ENCODE results near the gene DBP.

Gene DBP

GRCh38 chr19:48678201-48678600 lies 41.0 kb upstream of the DBP start:
- Histone ChIP-seq H3K18ac (ENCODE audit: low read length) (no peak overlapping the region), H3K4me2 (ENCODE audit: low read length) (no peak overlapping the region), H3K4ac (ENCODE audit: low read depth, low read length) (no peak overlapping the region), H2BK12ac (ENCODE audit: low read length) (no peak overlapping the region), H3K79me2 (ENCODE audit: control insufficient read depth, insufficient read depth, low read length, poor library complexity) (no peaks in the 10 kb centered on the region), H2BK120ac (ENCODE audit: insufficient read depth, low read length, poor library complexity) (no peak overlapping the region), H3K4me1 (ENCODE audit: control insufficient read depth in 1 of 2, insufficient read depth in 2 of 2, low read length in 2 of 2) (no peaks in the 10 kb centered on the region), H3K9me3 (ENCODE audit: insufficient read depth, low read depth, low read length) (no peaks in the 10 kb centered on the region), H3K23ac (ENCODE audit: low read length) (no peak overlapping the region), H3K79me1 (ENCODE audit: low read length) (no peaks in the 10 kb centered on the region), H2AFZ (ENCODE audit: insufficient read depth, low read length, poor library complexity) (no peak overlapping the region), H2BK5ac (ENCODE audit: low read depth, low read length, poor library complexity) (no peak overlapping the region), H3K4me3 (ENCODE audit: low read depth, low read length) (no peak overlapping the region), H3K36me3 (ENCODE audit: control insufficient read depth in 1 of 2, insufficient read depth in 2 of 2, low read length in 2 of 2) (no peaks in the 10 kb centered on the region), H4K91ac (ENCODE audit: low read depth, low read length) (no peak overlapping the region), H3K27ac (ENCODE audit: low read depth, low read length) (no peak overlapping the region), H3K9ac (ENCODE audit: low read length) (no peak overlapping the region), H3K27me3 (ENCODE audit: insufficient read depth, low read length) (no peaks in the 10 kb centered on the region), H4K12ac (ENCODE audit: low read depth, low read length) (no peak overlapping the region), H3K14ac (ENCODE audit: low read length) (no peak overlapping the region), H2AK5ac (ENCODE audit: low read length) (no peak overlapping the region), H4K8ac (ENCODE audit: low read depth, low read length) (no peak overlapping the region)
- WGBS (ENCODE audit: extremely low coverage, insufficient coverage, insufficient read length), result no CpG with 5 or more reads among the region's 4 CpGs
- DNase-seq, result no peak

- no peak overlapping the region for H3K14ac ChIP-seq (ENCODE audit: low read length)
- no peak overlapping the region for H3K9ac ChIP-seq (ENCODE audit: low read length)
- no peaks in the 10 kb centered on the region for H3K79me1 ChIP-seq (ENCODE audit: low read length)
- no CpG with 5 or more reads among the region's 13 CpGs for WGBS (ENCODE audit: extremely low coverage, insufficient coverage, insufficient read length)
- no peak overlapping the region for H3K27ac ChIP-seq (ENCODE audit: low read depth, low read length)
- no peak overlapping the region for H2BK120ac ChIP-seq (ENCODE audit: insufficient read depth, low read length, poor library complexity)
- no peak overlapping the region for H3K23ac ChIP-seq (ENCODE audit: low read length)
- no peaks in the 10 kb centered on the region for H3K36me3 ChIP-seq (ENCODE audit: control insufficient read depth in 1 of 2, insufficient read depth in 2 of 2, low read length in 2 of 2)
- no peaks in the 10 kb centered on the region for H3K27me3 ChIP-seq (ENCODE audit: insufficient read depth, low read length)
- H4K8ac ChIP-seq (ENCODE audit: low read depth, low read length), result no peak overlapping the region
- no peak overlapping the region for H4K12ac ChIP-seq (ENCODE audit: low read depth, low read length)
- H2AK5ac ChIP-seq (ENCODE audit: low read length), result no peak overlapping the region
- no peaks in the 10 kb centered on the region for H3K9me3 ChIP-seq (ENCODE audit: insufficient read depth, low read depth, low read length)
- no peaks in the 10 kb centered on the region for H3K79me2 ChIP-seq (ENCODE audit: control insufficient read depth, insufficient read depth, low read length, poor library complexity)
- H3K4ac ChIP-seq (ENCODE audit: low read depth, low read length), result no peak overlapping the region
- H3K4me3 ChIP-seq (ENCODE audit: low read depth, low read length), result no peak overlapping the region
- H3K4me2 ChIP-seq (ENCODE audit: low read length), result no peak overlapping the region
- H2BK12ac ChIP-seq (ENCODE audit: low read length), result no peak overlapping the region
- no peak overlapping the region for H4K91ac ChIP-seq (ENCODE audit: low read depth, low read length)
- no peak overlapping the region for H2BK5ac ChIP-seq (ENCODE audit: low read depth, low read length, poor library complexity)
- H3K4me1 ChIP-seq (ENCODE audit: control insufficient read depth in 1 of 2, insufficient read depth in 2 of 2, low read length in 2 of 2), result no peaks in the 10 kb centered on the region
- no peak overlapping the region for H2AFZ ChIP-seq (ENCODE audit: insufficient read depth, low read length, poor library complexity)
- no peak overlapping the region for H3K18ac ChIP-seq (ENCODE audit: low read length)
- DNase-seq, result peak; percentile 39 to 60
Measured at GRCh38 chr19:48676887-48677286, 39.7 kb upstream of the DBP start.

GRCh38 chr19:48676487-48676886 lies 39.3 kb upstream of the DBP start:
- no peaks in the 10 kb centered on the region for H3K27me3 ChIP-seq (ENCODE audit: insufficient read depth, low read length)
- no peaks in the 10 kb centered on the region for H3K79me1 ChIP-seq (ENCODE audit: low read length)
- no peak overlapping the region for H4K12ac ChIP-seq (ENCODE audit: low read depth, low read length)
- no peaks in the 10 kb centered on the region for H3K4me1 ChIP-seq (ENCODE audit: control insufficient read depth in 1 of 2, insufficient read depth in 2 of 2, low read length in 2 of 2)
- no peak overlapping the region for H3K4me2 ChIP-seq (ENCODE audit: low read length)
- no peak overlapping the region for H4K8ac ChIP-seq (ENCODE audit: low read depth, low read length)
- H2BK120ac ChIP-seq (ENCODE audit: insufficient read depth, low read length, poor library complexity), result no peak overlapping the region
- no peak overlapping the region for H3K4me3 ChIP-seq (ENCODE audit: low read depth, low read length)
- no peaks in the 10 kb centered on the region for H3K9me3 ChIP-seq (ENCODE audit: insufficient read depth, low read depth, low read length)
- H3K9ac ChIP-seq (ENCODE audit: low read length), result no peak overlapping the region
- H2AFZ ChIP-seq (ENCODE audit: insufficient read depth, low read length, poor library complexity), result no peak overlapping the region
- H2AK5ac ChIP-seq (ENCODE audit: low read length), result no peak overlapping the region
- H3K23ac ChIP-seq (ENCODE audit: low read length), result no peak overlapping the region
- no peak overlapping the region for H3K18ac ChIP-seq (ENCODE audit: low read length)
- H3K27ac ChIP-seq (ENCODE audit: low read depth, low read length), result no peak overlapping the region
- H2BK12ac ChIP-seq (ENCODE audit: low read length), result no peak overlapping the region
- H3K4ac ChIP-seq (ENCODE audit: low read depth, low read length), result no peak overlapping the region
- H4K91ac ChIP-seq (ENCODE audit: low read depth, low read length), result no peak overlapping the region
- H3K36me3 ChIP-seq (ENCODE audit: control insufficient read depth in 1 of 2, insufficient read depth in 2 of 2, low read length in 2 of 2), result no peaks in the 10 kb centered on the region
- no peak for DNase-seq
- H3K14ac ChIP-seq (ENCODE audit: low read length), result no peak overlapping the region
- no CpG with 5 or more reads among the region's 17 CpGs for WGBS (ENCODE audit: extremely low coverage, insufficient coverage, insufficient read length)
- H2BK5ac ChIP-seq (ENCODE audit: low read depth, low read length, poor library complexity), result no peak overlapping the region
- H3K79me2 ChIP-seq (ENCODE audit: control insufficient read depth, insufficient read depth, low read length, poor library complexity), result no peaks in the 10 kb centered on the region

GRCh38 chr19:48674921-48675824 lies 38.0 kb upstream of the DBP start:
- H3K9ac ChIP-seq (ENCODE audit: low read length), result no peak overlapping the region
- no peak overlapping the region for H3K4me3 ChIP-seq (ENCODE audit: low read depth, low read length)
- H3K36me3 ChIP-seq (ENCODE audit: control insufficient read depth in 1 of 2, insufficient read depth in 2 of 2, low read length in 2 of 2), result no peaks in the 10 kb centered on the region
- H2BK5ac ChIP-seq (ENCODE audit: low read depth, low read length, poor library complexity), result no peak overlapping the region
- H4K12ac ChIP-seq (ENCODE audit: low read depth, low read length), result no peak overlapping the region
- no peak overlapping the region for H2BK12ac ChIP-seq (ENCODE audit: low read length)
- H3K4ac ChIP-seq (ENCODE audit: low read depth, low read length), result no peak overlapping the region
- no peak overlapping the region for H2AK5ac ChIP-seq (ENCODE audit: low read length)
- H3K4me1 ChIP-seq (ENCODE audit: control insufficient read depth in 1 of 2, insufficient read depth in 2 of 2, low read length in 2 of 2), result no peaks in the 10 kb centered on the region
- no CpG with 5 or more reads among the region's 28 CpGs for WGBS (ENCODE audit: extremely low coverage, insufficient coverage, insufficient read length)
- no peak overlapping the region for H4K91ac ChIP-seq (ENCODE audit: low read depth, low read length)
- H3K4me2 ChIP-seq (ENCODE audit: low read length), result no peak overlapping the region
- H3K14ac ChIP-seq (ENCODE audit: low read length), result no peak overlapping the region
- H2BK120ac ChIP-seq (ENCODE audit: insufficient read depth, low read length, poor library complexity), result no peak overlapping the region
- DNase-seq, result peak; percentile 68 to 90
- H3K79me2 ChIP-seq (ENCODE audit: control insufficient read depth, insufficient read depth, low read length, poor library complexity), result no peaks in the 10 kb centered on the region
- no peak overlapping the region for H4K8ac ChIP-seq (ENCODE audit: low read depth, low read length)
- no peak overlapping the region for H3K27ac ChIP-seq (ENCODE audit: low read depth, low read length)
- peaks cover under 1% of the 10 kb centered on the region for H3K9me3 ChIP-seq (ENCODE audit: insufficient read depth, low read depth, low read length)
- no peaks in the 10 kb centered on the region for H3K79me1 ChIP-seq (ENCODE audit: low read length)
- H2AFZ ChIP-seq (ENCODE audit: insufficient read depth, low read length, poor library complexity), result no peak overlapping the region
- H3K27me3 ChIP-seq (ENCODE audit: insufficient read depth, low read length), result no peaks in the 10 kb centered on the region
- H3K23ac ChIP-seq (ENCODE audit: low read length), result no peak overlapping the region
- no peak overlapping the region for H3K18ac ChIP-seq (ENCODE audit: low read length)

All from trophoblast cell (in vitro differentiated cells and primary cell).